Right cardiac atrium (tissue), 5 donors: Measurements from ENCODE around the gene GOLGA7B. TPM values are rescaled to one million over a fixed set of nuclear protein-coding genes. Genes with fewer than 3 reads are reported as not detected.
A peak's percentile ranks its signal among the peaks of the same experiment; 100 is the strongest.
"Not testable (repeated sequence)": the region's sequence is repeated elsewhere in the genome, so short reads cannot be mapped to it uniquely, and the experiment has no call there.

Experiments used
- ATAC-seq, 2 donors: fragments of 200-7000 bp; cut with Tn5 transposase; one replicate each; pipeline versions ENCODE4 v1.8.0 to v1.9.1; 2020; ENCODE audit warnings: moderate library complexity in 2 of 2, mild to moderate bottlenecking in 1 of 2
- DNase-seq, 3 donors: peaks; one replicate each; pipeline ENCODE4 v3.0.0-alpha.2; 2020
- H3K27ac ChIP-seq: one replicate; pipeline ENCODE4 v1.5.1; 2013; ENCODE audit warnings: mild to moderate bottlenecking, low read length, control low read depth, moderate library complexity
- H3K27me3 ChIP-seq: one replicate; pipeline ENCODE4 v1.6.1; 2013; ENCODE audit not compliant: control insufficient read depth, insufficient read depth
- H3K4me1 ChIP-seq: one replicate; pipeline ENCODE4 v1.6.1; 2013; ENCODE audit warnings: low read length; ENCODE audit not compliant: control insufficient read depth, insufficient read depth
- H3K4me3 ChIP-seq: one replicate; pipeline ENCODE4 v1.5.1; 2013; ENCODE audit warnings: low read length, control low read depth
- H3K9me3 ChIP-seq: one replicate; pipeline ENCODE4 v1.6.1; 2013; ENCODE audit warnings: low read length; ENCODE audit not compliant: control insufficient read depth
- WGBS: extraction: QIAGEN DNeasy Blood & Tissue Kit; methylation state at CpG from one replicate; pipeline ENCODE4 v1.1.7; 2013; 5-methylcytosine and 5-hydroxymethylcytosine counted together
- intact Hi-C, 4 donors: fragments of 100-400 bp; cut with DNase I; formaldehyde crosslinking; loops; one replicate each; pipeline versions ENCODE4 v1.11.0 to v1.14.0; 2022 to 2023
- polyA plus RNA-seq: library from polyadenylated mRNA; stranded (reverse); fragments of 200-250 nt; gene quantifications from one replicate; pipeline ENCODE4 v1.2.3, GENCODE V29; 2013
- total RNA-seq, 4 donors: library from RNA; stranded (reverse); fragmentation: NEBNext Ultra II Directional; extraction: Animal tissue kit (Norgen Biotek cat#: 25700); gene quantifications; one replicate each; pipeline ENCODE4 v1.2.1, GENCODE V29; 2021
- donor health status: healthy with polysubstance abuse.
- donor health status: DM: no; HTN: yes; CAD: no.
- donor health status: DM: no; HTN: no; CAD: no.
- donor health status: DM: no; HTN: yes; CAD: no; lungs with severe emphysema.
- donor health status: DM: yes; HTN: yes; CAD: no.

The GOLGA7B gene
- total and polyA plus RNA-seq, 5 donors, result 4.1 to 11.7 (median 6.7) TPM

GRCh38 chr10:97831259-97831658 is 18.4 kb upstream of the GOLGA7B start:
- no peak for ATAC-seq
- no peaks in the 10 kb centered on the region for H3K9me3 ChIP-seq
- H3K27me3 ChIP-seq, result no peaks in the 10 kb centered on the region
- H3K4me1 ChIP-seq, result no peaks in the 10 kb centered on the region
- no peak overlapping the region for H3K4me3 ChIP-seq
- no peak for DNase-seq
- no peak overlapping the region for H3K27ac ChIP-seq
- intact Hi-C loops, result no loop called here
- 75% methylated on average over 2 of the region's 2 CpGs for WGBS

GRCh38 chr10:97836446-97836845 is 13.2 kb upstream of the GOLGA7B start:
- intact Hi-C loops, result no loop called here
- no peaks in the 10 kb centered on the region for H3K9me3 ChIP-seq
- H3K27me3 ChIP-seq, result no peaks in the 10 kb centered on the region
- peaks cover 2% of the 10 kb centered on the region for H3K4me1 ChIP-seq
- no peak overlapping the region for H3K27ac ChIP-seq
- H3K4me3 ChIP-seq, result no peak overlapping the region
- DNase-seq, result no peak
- 80% methylated on average over 2 of the region's 2 CpGs for WGBS
- no peak for ATAC-seq

DNA sequence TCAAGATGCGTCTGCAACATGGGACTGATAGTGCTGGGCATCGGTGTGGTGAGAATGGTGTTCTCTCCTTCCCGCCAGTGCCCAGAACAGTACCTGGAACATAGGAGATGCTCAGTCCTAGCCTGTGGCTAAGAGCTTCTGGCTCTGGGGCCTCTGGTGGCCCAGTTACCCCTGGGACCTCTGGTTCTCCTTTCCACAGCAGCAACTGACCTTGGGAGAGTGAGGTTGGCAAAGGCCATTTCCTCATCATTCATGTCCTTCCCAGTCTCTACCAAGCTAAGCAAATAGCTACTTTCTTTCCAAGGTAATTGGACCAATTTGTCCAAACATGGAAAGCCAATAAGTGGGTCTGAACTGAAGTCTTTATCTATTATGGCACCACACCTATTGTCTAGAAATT is 11.6 kb upstream of the GOLGA7B start:
- no peak overlapping the region for H3K4me3 ChIP-seq
- H3K27me3 ChIP-seq, result no peaks in the 10 kb centered on the region
- no peak for DNase-seq
- no peaks in the 10 kb centered on the region for H3K9me3 ChIP-seq
- no peak overlapping the region for H3K27ac ChIP-seq
- no peak for ATAC-seq
- peaks cover 2% of the 10 kb centered on the region for H3K4me1 ChIP-seq
- WGBS, result 95% methylated on average over 3 of the region's 3 CpGs
- intact Hi-C loops, result no loop called here

DNA sequence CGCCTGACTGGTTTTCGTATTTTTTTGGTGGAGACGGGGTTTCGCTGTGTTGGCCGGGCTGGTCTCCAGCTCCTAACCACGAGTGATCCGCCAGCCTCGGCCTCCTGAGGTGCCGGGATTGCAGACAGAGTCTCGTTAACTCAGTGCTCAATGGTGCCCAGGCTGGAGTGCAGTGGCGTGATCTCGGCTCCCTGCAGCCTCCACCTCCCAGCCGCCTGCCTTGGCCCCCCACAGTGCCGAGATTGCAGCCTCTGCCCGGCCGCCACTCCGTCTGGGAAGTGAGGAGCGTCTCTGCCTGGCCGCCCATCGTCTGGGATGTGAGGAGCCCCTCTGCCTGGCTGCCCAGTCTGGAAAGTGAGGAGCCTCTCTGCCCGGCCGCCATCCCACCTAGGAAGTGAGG is 8.5 kb upstream of the GOLGA7B start:
- H3K9me3 ChIP-seq, ATAC-seq, H3K27ac ChIP-seq, intact Hi-C loops, DNase-seq, H3K4me1 ChIP-seq, H3K27me3 ChIP-seq, H3K4me3 ChIP-seq: not testable (repeated sequence)
- 98% methylated on average over 17 of the region's 22 CpGs for WGBS

DNA sequence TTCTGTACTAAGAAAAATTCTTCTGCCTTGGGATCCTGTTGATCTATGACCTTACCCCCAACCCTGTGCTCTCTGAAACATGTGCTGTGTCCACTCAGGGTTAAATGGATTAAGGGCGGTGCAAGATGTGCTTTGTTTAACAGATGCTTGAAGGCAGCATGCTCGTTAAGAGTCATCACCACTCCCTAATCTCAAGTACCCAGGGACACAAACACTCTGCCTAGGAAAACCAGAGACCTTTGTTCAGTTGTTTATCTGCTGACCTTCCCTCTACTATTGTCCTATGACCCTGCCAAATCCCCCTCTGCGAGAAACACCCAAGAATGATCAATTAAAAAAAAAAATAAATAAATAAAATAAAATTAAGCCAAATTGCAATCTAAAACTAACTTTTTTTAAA is 7.5 kb upstream of the GOLGA7B start:
- intact Hi-C loops, DNase-seq, ATAC-seq, H3K4me3 ChIP-seq, H3K4me1 ChIP-seq, H3K9me3 ChIP-seq, H3K27me3 ChIP-seq, H3K27ac ChIP-seq: not testable (repeated sequence)
- WGBS, result 16% methylated on average over 2 of the region's 3 CpGs

GRCh38 chr10:97842656-97843280 is 6.9 kb upstream of the GOLGA7B start:
- 55% methylated on average over 7 of the region's 7 CpGs for WGBS
- ATAC-seq, result no peak
- intact Hi-C loops, result no loop called here

GRCh38 chr10:97843281-97843671 is 6.4 kb upstream of the GOLGA7B start:
- ATAC-seq, result no peak
- no peaks in the 10 kb centered on the region for H3K9me3 ChIP-seq
- 39% methylated on average over 2 of the region's 2 CpGs for WGBS
- DNase-seq, result no peak
- H3K27me3 ChIP-seq, result no peaks in the 10 kb centered on the region
- no peak overlapping the region for H3K27ac ChIP-seq
- H3K4me1 ChIP-seq, result peaks cover 2% of the 10 kb centered on the region
- H3K4me3 ChIP-seq, result no peak overlapping the region
- intact Hi-C loops, result no loop called here

More at GRCh38 chr10:97842656-97843280, 6.9 kb upstream of the GOLGA7B start:
- no peak overlapping the region for H3K4me3 ChIP-seq
- DNase-seq, result no peak
- H3K27me3 ChIP-seq, result no peaks in the 10 kb centered on the region
- H3K4me1 ChIP-seq, result peaks cover 2% of the 10 kb centered on the region
- H3K9me3 ChIP-seq, result no peaks in the 10 kb centered on the region
- H3K27ac ChIP-seq, result no peak overlapping the region

DNA sequence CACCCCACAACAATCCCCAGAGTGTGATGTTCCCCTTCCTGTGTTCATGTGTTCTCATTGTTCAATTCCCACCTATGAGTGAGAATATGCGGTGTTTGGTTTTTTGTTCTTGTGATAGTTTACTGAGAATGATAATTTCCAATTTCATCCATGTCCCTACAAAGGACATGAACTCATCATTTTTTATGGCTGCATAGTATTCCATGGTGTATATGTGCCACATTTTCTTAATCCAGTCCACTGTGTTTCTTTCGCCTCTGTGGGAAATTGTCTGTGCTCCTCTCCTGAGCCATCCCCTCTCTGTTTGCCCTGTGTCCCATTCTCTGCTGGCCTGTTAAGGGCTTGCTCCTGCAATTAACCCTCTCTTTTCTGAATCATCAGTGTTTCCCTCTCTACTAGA is 5.7 kb upstream of the GOLGA7B start:
- DNase-seq, ATAC-seq, intact Hi-C loops, H3K9me3 ChIP-seq, H3K4me1 ChIP-seq, H3K27ac ChIP-seq, H3K27me3 ChIP-seq, H3K4me3 ChIP-seq: not testable (repeated sequence)
- 98% methylated on average over 1 of the region's 2 CpGs for WGBS

DNA sequence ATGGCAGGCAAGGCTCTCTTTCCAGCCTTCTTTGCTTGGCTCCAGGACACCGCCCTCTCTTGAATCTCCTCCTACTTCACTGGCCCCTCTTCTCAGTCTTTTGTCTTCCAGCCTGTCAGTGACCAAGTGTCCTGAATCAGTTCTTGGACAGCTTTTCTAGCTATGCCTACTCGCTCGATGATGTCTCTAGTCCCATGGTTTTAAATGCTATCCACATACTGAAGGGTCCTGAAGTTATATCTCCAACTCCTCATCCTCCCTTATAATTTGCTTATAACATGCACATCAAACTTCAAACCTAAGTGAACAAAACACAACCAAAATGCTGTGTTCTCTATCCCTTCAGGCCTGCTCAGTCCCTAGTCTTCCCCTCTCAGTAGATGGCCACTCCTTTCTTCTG is 5.0 kb upstream of the GOLGA7B start:
- Histone ChIP-seq H3K27ac (no peak overlapping the region), H3K4me1 (peaks cover 2% of the 10 kb centered on the region), H3K27me3 (no peaks in the 10 kb centered on the region), H3K4me3 (no peak overlapping the region), H3K9me3 (no peaks in the 10 kb centered on the region)
- intact Hi-C loops, result no loop called here
- ATAC-seq (no peak), DNase-seq (no peak)
- 91% methylated on average over 3 of the region's 3 CpGs for WGBS

DNA sequence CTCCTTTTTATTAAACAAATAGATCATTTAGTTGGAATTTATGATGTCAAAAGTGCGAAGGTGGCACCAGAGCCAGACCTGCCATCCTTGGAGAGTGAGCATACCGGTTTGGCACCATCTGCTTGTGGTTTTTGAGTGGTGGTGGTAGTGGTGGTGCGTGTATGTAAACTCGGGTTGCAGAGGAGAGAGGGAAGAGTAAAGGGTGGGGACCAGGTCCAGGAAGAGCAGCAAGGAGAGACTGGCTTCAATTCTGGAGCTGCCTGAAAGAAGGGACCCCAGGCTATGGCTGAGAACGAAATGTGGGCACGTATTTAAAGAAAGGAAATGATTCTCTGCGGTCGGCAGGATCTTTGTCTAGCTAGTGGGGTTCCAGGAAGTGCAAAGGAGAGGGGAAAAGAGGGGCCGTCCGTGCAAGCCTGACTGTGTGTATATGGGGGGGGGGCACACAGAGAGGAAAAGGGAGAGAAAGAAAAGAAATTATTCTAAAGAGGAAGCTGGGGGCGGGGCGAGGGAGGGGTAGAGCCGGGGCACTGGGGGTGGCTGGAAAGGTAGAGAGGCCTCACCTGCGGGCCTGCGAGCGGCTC is 448 bp upstream of the GOLGA7B start:
- peak overlapping the region; percentile 58 for H3K4me3 ChIP-seq
- ATAC-seq, result no peak
- H3K9me3 ChIP-seq, result no peaks in the 10 kb centered on the region
- WGBS, result 11% methylated on average over 16 of the region's 16 CpGs
- peaks cover 3% of the 10 kb centered on the region for H3K4me1 ChIP-seq
- intact Hi-C loops, result no loop called here
- no peaks in the 10 kb centered on the region for H3K27me3 ChIP-seq
- DNase-seq, result no peak
- no peak overlapping the region for H3K27ac ChIP-seq

DNA sequence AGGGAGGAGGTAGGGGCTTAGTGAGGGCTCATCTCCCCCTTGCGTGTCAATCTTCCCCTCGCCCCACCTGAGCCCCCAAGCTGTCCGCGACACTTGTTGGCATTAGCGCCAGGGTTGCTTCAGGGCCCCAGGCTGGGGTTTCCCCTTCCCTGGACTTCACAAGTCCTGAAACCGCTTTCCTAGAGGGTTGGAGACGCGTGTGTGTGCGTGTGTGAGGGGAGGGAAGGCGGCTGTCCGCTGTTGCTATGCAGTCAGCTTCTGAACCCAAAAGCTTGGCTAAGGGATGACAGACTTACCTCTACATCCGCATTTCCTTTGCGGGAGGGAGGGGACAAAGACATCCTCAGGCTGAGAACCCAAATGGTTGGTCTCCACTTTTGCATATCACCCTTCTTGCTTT is 803 bp downstream of the GOLGA7B start:
- H3K27me3 ChIP-seq, result no peaks in the 10 kb centered on the region
- DNase-seq (no peak), ATAC-seq (no peak)
- intact Hi-C loops, result no loop called here
- no peaks in the 10 kb centered on the region for H3K9me3 ChIP-seq
- H3K4me1 ChIP-seq, result peaks cover 3% of the 10 kb centered on the region
- peak overlapping the region; percentile 58 for H3K4me3 ChIP-seq
- WGBS, result 16% methylated on average over 13 of the region's 13 CpGs
- no peak overlapping the region for H3K27ac ChIP-seq
